Left cardiac atrium (tissue), 4 donors: Measurements from ENCODE around the gene TTC12. TPM values are rescaled to one million over a fixed set of nuclear protein-coding genes. Genes with fewer than 3 reads are reported as not detected.

ENCODE experiments used
- ATAC-seq, 2 donors: fragments of 200-7000 bp; cut with Tn5 transposase; one replicate each; pipeline ENCODE4 v1.9.1; 2020; ENCODE audit warnings: mild to moderate bottlenecking in 2 of 2, moderate library complexity in 2 of 2
- DNase-seq: peaks from one replicate; pipeline ENCODE4 v3.0.0-alpha.2; 2020
- intact Hi-C, 2 donors: fragments of 100-400 bp; cut with DNase I; formaldehyde crosslinking; loops; one replicate each; pipeline versions ENCODE4 v1.14.1 to v1.15.1; 2022 to 2023
- total RNA-seq, 2 donors: library from RNA; stranded (reverse); fragmentation: NEBNext Ultra II Directional; extraction: Animal tissue kit (Norgen Biotek cat#: 25700); gene quantifications; one replicate each; pipeline ENCODE4 v1.2.1, GENCODE V29; 2021
- donor health status: DM: no; HTN: yes; CAD: no.
- donor health status: DM: no; HTN: yes; CAD: no; lungs with severe emphysema.
- donor health status: DM: yes; HTN: yes; CAD: no.
- donor health status: Dilated cardiomyopathy.

The TTC12 gene
- total RNA-seq, 2 donors from 2014 or later, result 4.2 to 5.4 TPM

DNA sequence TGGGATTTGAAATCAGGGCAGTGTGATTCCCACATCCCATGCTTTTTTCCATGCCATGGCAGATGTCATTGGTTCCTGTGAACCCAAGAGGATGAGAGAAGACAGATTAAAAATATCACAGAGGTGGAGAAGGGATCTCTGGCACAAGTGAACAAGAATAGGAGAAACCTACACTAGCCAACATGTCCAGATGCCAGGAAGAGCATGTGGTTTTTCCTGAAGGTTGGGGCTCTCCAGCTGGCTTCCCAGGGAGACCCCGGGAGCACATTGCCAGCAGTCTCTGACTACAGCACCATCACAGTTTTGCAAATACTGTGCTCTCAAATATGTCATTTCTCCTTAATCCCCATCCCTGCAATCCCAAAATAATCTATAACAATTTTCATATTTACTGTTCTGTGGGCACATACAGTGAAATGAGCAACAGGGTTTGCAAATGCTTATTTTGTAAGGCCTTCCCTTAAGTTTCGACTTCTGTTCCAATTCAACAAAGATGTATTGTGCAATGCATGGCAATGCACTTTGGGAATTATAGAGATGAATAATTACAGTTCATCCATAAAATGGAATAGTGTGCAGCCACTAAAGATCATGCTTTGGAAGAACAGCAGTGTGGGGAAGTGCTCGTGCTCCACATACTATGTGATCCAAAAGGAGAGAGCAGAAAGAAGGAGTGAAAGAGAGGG, 78.0 kb downstream of the TTC12 start:
- DNase-seq (no peak), ATAC-seq (no peak)
- intact Hi-C loops, result no loop called here

DNA sequence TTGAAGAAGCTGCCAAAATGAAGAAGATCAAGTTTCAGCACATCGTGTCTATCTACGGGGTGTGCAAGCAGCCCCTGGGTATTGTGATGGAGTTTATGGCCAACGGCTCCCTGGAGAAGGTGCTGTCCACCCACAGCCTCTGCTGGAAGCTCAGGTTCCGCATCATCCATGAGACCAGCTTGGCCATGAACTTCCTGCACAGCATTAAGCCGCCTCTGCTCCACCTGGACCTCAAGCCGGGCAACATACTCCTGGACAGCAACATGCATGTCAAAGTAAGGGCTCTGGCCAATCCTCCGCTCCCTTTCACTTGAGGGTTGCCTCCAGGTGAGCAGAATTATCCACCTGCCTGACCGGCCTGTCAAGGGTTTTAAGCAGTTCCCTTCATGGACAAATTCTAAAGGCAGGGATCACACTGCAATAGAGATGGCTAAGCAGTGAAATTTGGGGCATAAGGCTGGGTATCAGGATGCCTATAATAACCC, 79.2 kb downstream of the TTC12 start:
- DNase-seq (no peak), ATAC-seq (no peak)
- intact Hi-C loops, result no loop called here

GRCh38 chr11:113394919-113395318, 80.5 kb downstream of the TTC12 start:
- ATAC-seq, result no peak
- no peak for DNase-seq
- intact Hi-C loops, result no loop called here

- intact Hi-C loops, result no loop called here
- DNase-seq, result no peak
These were observed 81.5 kb downstream of the TTC12 start for GRCh38 chr11:113395782-113396336.

DNA sequence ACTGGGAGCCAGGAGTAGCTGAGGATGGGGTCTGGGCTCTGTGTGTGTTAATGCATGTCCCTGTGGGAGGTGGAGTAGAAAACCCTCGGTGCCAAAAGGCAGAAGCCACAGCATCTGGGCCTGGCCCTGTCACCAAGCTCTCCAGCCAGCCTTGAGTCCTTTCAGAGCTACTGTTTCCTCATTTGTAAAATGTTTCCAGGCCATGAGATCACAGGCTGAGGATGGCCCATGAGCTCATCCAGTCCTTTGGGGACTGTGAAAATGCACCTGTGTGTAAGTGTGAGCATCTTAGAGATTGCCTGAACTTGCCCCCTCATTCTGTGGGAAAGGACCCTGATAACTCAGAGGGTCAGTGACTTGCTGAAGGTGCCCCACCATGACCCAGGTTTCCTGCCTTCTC, 82.3 kb downstream of the TTC12 start:
- no peak for DNase-seq
- no peak for ATAC-seq
- intact Hi-C loops, result no loop called here

More at GRCh38 chr11:113395782-113396336, 81.5 kb downstream of the TTC12 start:
- ATAC-seq, result no peak

DNA sequence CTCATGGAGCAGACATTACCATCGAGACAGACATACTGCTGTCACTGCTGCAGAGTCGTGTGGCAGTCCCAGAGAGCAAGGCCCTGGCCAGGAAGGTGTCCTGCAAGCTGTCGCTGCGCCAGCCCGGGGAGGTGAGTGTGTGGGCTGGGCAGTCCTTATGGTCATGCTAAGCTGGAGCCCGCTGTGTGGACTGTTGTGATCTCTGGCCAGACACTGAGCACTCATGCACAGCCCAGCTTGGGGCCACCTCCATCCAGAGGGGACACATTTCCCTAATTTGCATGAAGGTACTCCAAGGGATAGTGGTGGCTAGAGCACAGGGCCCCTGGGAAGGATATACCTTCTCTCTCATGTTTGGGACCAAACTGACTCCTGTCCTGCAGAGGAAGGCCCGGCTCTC, 82.8 kb downstream of the TTC12 start:
- intact Hi-C loops, result no loop called here
- no peak for ATAC-seq
- DNase-seq, result no peak

- ATAC-seq (no peak), DNase-seq (no peak)
- intact Hi-C loops, result no loop called here
These were observed 83.4 kb downstream of the TTC12 start for GRCh38 chr11:113397821-113398220.

GRCh38 chr11:113398669-113399430, 84.5 kb downstream of the TTC12 start:
- ATAC-seq (no peak), DNase-seq (no peak)
- intact Hi-C loops, result no loop called here

DNA sequence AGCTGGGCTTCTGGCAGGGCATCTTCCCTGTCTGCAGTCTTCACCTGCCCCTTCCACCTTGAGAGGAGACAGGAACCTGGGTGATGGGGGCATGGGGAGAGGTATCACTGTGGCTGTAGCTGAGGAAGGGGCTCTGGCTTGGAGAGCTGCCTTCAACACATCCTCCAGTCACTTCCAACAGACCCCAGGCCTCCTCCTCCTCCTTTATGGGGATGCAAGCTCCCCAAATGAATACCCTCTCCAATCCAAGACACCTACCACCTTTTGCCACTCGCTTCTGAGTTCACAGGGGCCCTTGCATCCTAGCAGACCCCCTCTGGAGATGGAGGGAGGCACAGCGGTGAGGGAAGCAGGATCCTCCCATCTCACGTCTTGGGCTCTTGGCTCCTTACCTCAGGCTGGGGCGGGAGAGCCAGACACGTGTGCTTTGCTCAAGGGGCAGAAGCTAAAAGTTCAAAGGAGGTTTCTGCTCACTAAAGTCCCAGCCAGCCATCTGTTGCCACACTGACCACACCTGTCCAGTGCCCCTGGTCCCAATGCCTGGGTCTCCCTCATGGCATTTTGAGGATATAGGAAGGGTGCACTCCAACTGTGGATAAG, 86.3 kb downstream of the TTC12 start:
- DNase-seq (no peak), ATAC-seq (no peak)
- intact Hi-C loops, result no loop called here

DNA sequence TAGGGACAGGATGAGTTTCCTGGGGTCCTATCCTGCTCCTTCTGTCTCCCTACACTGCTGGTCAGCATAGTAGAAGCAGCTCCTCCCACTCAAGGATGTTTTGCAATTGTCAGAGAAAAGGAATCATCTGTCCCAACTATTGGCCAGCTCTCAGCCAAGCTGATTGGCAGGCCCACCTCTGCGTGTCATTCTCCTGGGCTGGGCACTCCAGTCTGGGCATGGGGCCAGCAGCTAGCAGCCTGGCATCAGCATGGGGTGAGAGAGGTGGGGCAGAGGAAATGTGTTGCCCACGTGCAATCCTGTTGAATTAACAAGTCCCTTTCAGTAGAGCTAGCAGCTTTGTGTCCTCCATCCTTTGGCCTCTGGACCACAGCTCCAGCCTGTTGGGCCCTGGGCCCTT, 87.3 kb downstream of the TTC12 start:
- intact Hi-C loops, result no loop called here
- DNase-seq, result peak; percentile 78
- ATAC-seq, result peak; percentile 96 to 98

- intact Hi-C loops, result no loop called here
- ATAC-seq (no peak), DNase-seq (no peak)
These were observed 90.6 kb downstream of the TTC12 start for GRCh38 chr11:113404859-113405430.

- DNase-seq, result no peak
- intact Hi-C loops, result no loop called here
- ATAC-seq, result no peak
These were observed 91.5 kb downstream of the TTC12 start for GRCh38 chr11:113405724-113406478.

- DNase-seq (no peak), ATAC-seq (no peak)
- intact Hi-C loops, result no loop called here
These were observed 92.8 kb downstream of the TTC12 start for GRCh38 chr11:113407163-113407562.

DNA sequence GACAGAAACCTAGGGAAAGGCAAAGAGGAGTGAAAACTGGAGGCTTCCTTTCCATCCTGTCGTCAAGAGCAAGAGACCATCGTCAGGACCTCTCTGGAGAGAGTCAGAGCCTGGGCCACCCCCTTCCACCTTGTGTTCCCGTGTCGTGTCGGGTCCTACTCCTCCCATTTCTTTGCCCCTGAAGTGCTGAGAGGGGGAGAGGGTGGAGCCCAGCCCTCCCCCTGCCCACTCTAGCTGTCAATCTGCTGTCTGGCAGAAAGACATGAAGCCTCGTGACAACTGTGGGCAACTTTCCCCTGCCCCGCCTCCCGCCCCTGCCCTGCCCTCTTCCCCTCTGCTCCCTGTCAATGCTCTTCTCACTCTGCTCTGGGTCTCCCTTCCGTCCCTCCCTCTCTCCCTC, 93.8 kb downstream of the TTC12 start:
- intact Hi-C loops, result no loop called here
- no peak for ATAC-seq
- no peak for DNase-seq

DNA sequence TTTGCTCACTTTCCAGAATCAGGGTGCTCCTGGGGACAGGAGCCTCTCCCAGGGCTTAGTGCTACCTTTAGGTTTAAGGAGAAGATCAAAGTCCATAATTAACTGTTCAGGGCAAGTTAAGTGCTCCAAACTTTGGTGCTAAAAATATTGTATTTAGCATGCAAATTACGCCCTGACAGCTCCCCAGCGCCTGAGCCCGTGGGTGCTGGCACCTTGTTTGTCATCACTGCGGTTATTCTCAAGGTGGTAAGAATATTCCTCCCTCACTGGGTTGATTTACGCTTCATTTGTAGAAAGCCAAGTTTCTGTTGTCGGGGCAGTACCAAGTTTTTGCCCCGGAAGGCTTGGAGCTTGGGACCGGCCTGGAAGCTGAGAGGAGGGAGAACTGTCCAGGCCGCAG, 94.5 kb downstream of the TTC12 start:
- intact Hi-C loops, result no loop called here
- ATAC-seq (no peak), DNase-seq (no peak)

DNA sequence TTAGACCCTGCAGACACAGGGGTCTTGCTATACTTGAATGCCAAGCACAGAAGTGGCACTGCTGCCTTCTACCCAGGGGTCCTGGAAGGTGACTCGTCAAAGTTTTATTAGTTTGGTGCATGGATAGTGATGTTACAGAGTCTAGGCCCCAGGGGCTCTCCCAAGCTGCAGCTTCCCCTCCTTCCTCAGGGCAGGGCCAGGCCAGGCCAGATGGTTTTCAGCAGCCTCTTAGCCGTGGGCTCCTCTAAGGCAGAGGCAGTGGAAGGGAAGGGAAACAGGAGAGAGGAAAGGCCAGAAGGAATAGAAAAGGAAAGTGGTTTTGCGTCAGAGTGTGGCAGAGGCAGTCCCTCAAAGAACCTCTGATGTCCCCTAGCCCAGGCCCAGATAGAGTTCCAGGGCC, 95.1 kb downstream of the TTC12 start:
- intact Hi-C loops, result no loop called here
- ATAC-seq, result no peak
- DNase-seq, result no peak

- intact Hi-C loops, result no loop called here
- no peak for ATAC-seq
- no peak for DNase-seq
These were observed 96.2 kb downstream of the TTC12 start for GRCh38 chr11:113410414-113411135.

DNA sequence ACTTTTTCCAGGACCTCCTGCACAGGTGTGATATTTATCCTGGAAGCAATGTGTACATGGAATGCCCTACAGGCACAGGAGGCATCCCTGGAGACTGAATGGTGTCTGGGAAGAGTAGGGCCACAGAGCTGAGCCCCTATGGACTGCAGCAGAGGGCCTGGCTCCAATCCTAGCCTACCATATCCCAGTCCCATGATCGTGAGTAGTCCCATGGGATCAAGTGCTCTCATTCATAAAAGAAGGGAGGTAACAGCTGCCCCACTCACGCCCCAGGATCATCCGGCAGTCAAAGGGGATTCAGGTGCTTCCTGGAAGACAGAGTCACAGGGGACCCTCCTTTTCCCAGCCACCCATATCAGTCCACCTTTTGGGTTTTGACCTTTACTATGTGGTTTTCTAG, 97.2 kb downstream of the TTC12 start:
- intact Hi-C loops, result no loop called here
- DNase-seq, result no peak
- no peak for ATAC-seq
